NCI-H2171 treated with DMSO at 0.1 percent for 48 hours (cell line): ENCODE data around the gene CIB4.

ENCODE experiments used
- DNase-seq: peaks from one replicate; lab custom pipeline; 2025; lab: John Stamatoyannopoulos, UW

CIB4 gene

DNA sequence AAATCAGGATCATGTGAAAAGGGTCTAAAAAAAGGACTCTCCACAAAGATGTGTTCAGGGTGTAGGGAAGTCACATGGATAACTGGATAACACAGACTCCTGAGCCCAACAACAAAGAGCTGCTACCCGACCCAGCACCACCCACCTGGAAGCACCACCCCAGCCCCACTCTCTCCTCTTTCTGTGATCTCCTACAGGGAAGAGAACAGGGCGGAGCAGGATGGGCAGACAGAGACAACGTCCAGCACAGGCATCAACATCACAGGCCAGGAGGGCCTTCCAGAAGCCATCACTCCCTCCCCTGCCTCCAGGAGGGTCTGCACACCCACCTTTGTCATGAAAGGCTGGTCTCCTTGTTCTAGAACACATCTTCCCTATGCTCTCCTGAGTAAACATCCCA, 1.3 kb upstream of the CIB4 start:
- DNase-seq: no peak

DNA sequence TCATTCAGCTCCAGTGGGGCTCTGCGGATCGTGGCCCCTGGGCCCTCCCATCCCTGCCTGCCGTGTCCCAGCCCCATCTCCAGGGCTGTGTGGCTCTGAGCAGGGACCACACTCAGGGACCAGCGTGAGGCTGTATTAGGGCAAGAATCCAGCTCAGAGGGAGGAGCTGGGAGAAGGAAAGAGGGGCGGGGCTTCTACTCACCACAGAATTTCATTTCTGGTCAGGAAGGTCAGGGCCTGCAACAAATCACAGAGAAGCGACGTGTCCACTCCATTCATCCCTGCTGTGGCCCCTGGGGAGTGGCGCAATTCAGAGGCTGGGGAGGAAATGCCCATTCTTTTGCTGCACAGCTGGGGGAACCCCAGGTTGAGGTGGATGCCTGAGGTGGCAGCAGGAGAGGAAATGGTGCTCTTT, 828 bp downstream of the CIB4 start:
- DNase-seq: no peak

DNA sequence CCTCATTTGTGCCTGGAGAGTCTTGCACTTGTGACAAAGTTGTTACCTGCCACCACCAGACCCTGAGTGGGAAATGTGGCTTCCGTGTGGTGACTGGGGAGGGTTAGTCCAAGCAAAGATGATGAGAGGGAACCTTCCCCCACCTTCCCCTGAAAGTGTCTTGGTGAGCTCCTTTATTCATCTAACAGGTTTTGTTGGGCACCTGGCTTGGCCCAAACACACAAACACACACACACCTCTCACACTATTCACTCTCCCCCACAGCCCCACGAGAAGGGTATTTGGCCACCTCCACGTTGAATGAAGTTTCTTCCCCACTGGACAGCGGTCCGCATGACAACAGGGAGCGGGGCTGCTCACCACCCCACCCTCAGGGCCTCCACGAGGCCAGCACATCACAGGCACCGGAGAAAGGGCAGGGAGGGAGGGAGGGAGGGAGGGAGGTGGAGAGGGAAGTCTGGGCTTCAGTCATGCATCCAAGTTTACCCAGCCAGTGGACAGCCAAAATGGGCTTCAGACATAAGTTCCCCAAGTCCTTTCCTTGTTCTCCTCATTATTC, 1.4 kb downstream of the CIB4 start:
- no peak for DNase-seq

DNA sequence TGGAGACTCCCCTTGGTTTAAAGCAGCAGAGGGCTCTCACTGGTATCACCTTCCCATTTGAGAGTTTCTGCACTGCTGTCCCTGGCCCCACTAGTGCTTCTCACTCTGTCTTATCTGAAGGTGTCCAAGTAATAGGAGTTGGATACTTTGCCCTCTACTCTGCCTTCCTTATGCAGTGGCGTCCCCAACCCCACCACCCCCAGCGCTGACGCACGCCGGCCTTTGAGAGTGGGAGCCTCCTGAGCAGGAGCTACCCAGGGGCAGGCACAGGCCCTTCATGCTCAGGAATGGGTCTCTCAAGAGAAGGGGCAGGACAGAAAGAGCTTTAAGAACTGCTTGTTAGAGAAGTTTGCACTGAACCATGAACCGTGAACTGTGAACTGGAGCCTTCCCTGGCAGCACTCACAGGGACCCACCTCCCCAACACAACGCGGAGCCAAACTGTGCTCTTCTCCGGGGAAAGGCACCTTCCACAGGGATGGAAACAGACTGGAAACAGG, 3.3 kb downstream of the CIB4 start:
- no peak for DNase-seq

DNA sequence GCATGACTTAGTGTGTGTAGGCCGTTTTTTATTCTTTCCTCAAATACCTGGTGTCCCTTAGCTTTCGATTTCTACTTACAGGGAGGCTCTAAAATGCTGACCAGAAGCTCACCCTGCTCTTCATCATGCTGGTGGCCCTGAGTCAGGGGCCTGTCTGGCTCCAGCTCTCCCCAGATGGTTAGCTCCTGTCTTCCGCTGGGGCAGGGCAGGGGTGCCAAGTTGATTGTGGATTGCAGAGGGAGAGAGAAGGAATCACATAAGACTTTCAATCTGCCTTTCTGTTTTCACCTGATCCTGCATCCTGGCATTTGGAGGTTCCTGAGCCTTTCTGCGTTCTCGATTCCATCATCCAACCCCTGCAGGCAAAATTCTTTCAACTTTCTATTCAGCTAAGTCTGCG, 4.2 kb downstream of the CIB4 start:
- DNase-seq: no peak

DNA sequence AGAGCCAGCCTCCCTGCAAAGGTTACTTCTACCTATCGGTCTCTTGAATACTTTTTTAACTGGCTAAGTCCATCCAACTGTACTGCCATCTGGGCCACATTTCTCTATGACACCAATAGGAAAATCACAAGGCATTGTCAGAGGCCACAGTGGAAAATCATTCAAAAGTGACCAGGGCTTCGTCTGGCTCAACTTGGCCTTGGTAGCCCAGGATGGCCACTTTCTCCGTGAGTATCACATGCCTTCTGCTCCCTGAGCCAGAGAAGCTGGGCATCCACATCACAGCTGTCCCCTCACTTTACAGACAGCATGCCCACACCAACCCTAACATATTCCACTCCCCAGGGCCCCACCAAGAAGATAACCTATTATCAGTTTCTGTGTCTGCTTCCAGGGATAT, 5.8 kb downstream of the CIB4 start:
- no peak for DNase-seq

DNA sequence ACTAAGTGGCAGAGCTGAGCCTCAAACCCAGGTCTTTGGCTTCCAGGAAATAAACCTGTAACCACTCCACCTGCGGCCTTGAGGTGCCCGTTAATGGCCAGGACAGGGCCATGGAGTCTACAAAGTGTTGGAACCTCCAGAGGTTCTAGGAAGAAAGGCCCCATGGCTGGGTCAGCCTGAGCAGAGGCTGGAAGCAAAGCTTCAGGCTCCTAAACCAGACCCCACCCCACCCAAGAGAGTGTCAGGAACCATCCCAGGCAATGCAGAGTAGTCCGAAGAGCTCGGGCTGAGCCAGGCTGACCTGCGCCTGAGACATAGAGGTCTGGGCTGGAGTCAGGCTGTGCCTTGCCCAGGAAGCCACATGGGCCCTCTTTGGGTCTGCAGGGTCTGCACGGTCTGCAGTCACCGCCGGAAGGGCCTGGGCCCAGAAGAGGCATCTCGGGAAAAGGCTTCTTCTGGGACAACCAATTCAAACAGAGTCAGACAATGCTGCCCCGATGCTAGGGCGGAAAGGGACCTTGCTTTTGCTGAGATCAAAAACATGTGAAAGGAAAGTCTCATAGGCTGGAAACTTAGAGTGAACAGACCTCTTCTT, 6.4 kb downstream of the CIB4 start:
- DNase-seq: no peak

DNA sequence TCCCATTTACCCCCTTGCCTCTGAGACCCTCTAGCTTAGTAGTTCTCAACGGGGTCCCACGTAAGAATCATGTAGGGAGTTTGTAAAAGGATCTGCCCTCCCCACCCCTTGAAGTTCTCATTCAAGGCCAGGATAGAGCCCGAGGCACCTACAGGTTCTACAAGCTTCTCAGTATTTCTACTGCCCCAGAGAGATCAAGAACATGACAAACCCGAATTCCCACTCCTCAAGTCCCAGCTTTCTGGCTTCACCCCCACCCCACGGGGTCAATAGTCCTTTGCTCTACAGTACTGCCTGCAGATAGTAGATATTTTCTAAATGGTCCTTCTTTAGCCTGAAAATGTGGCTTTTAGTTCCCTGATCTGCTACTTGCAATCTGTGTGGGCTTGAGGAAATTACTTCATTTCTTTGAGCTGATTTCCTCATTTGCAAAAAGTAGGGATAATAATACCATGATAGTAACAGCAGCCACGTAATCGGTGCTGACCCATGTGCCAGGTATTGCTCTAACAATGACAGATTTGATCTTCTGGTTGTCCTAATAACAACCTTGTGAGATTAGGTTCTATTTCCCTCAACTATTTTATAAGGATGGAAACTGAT, 7.1 kb downstream of the CIB4 start:
- no peak for DNase-seq

DNA sequence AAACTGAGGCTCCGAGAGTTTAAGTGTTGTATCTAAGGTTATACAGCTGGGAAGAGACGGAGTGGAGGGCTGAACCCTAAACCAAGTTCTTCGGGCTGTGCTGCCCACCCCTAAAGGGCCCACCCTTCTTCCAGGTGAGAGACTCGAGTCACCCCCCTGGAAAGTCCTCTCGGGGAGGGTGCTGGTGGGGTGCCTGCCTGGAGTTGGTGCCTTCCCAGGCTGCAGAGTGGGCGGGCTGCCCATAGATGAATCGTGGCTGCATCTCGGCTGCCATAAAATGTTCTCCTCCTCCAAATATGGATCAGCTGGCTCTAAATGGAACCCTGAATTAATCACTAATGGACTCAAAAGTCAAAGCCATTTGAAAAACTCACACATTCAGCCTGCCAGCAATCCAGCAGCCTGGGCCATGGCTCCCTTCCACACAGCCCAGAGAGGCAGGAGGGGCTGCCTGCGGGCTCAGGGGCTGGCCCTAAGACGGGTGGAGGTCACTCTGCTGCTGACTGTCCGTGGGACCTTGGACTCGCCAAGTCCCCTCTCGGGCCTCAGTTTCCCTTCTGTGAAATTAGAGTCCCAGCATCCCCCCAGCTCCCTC, 7.7 kb downstream of the CIB4 start:
- no peak for DNase-seq

DNA sequence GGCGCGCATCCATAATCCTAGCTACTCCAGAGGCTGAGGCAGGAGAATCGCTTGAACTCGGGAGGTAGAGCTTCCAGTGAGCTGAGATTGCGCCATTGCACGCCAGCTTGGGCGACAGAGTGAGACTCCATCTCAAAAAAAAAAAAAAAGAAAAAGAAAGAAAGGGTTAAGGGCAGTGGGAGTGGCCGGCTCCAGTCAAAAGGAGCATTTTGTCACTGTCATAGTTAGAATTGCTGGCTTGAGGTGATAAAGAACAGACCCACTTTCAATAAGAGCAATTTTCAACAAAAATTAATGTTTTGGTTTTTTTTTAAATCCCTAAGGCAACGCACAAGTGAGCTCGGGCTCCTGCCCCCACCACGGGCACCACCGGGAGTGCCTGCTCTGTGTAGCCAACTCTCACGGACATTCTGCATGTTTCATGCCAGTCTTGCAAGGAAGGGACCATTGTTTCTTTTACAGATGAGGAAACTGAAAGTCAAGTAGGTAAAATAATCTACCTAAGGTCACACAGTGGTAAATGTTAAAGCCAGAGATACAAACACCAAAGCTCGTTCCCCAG, 8.5 kb downstream of the CIB4 start:
- no peak for DNase-seq

DNA sequence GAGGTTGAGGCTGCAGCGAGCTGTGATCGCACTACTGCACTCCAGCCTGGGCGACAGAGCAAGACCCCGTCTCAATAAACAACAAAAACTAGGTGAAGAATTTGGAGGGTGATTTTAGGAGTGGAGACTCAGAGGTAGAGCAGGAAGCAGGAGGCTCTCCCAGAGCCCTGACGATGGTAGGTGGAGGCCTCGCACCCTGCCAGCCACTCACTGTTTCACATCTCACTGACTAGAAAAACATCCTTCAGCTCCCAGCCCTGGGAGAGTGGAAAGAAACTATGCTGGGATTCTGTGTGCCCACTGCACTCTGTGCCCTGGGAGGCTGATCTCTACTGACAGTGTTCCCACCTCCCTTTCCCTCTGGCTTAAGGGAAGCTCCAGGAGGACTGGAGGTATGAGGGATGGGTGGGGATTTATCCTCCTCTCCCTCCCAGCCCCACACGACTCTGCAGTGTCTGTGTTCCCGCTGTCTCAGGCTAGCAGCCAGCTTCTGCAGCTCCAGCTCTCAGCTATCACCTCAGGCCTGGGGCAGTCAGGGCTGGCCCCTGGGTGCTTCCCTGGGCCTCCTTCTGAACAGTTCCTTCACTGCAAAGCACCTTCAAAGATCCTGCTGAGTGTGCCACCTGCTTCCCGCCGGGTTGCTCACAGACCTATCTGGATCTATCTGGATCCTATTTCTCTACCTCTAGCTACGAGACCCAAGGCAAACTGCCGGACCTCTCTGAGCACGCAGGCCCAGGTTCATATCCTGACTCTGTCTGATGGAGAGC, 9.6 kb downstream of the CIB4 start:
- no peak for DNase-seq

DNA sequence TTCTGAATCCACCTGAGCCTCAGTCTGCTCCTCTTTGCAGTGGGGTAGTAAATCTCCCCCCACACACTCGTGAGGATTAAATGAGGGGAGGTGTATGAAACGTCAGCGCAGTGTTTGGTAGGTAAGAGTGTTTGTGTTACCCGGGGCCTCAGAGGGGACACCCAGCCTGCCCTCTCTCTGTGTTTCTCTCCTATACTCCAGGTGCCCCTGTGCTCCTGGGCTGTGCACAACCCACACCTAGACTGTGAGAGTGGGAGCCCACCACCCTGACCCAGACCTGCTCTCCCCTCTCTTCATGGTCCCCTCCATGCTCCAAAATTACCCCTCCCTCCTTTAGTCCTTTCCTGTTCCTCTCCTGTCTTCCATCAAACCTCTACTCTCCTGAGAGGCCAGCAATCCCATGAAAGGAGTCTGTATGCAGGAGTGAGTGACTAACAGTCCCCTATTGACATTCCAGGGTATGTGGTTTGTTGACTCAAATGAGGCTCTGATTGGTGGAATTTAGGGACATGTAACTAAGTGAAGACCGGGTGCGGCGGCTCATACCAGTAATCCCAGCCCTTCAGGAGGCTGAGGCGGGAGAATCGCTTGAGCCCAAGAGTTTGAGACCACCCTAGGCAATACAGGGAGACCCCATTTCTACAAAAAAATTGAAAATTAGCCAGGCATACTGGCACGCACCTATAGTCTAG, 10.4 kb downstream of the CIB4 start:
- no peak for DNase-seq

DNA sequence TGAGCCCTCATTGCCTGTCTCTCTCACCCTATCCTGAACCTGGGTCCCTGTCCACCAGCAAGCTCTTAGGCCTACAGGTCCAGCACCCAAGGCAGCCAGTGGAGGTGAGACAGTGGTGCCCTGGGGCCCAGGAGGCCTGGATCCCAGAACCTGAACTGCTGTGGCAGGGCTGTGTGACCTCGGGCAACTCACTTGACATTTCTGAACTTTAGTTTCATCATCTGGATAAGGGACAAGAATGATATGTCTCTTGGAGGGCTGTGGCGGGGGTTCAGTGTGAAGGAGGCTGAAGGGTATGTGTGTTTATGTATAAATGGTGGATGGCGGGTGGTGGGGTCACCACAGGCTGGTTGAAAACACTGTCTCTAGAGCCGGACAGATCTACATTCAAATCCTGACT, 10.9 kb downstream of the CIB4 start:
- DNase-seq: no peak

DNA sequence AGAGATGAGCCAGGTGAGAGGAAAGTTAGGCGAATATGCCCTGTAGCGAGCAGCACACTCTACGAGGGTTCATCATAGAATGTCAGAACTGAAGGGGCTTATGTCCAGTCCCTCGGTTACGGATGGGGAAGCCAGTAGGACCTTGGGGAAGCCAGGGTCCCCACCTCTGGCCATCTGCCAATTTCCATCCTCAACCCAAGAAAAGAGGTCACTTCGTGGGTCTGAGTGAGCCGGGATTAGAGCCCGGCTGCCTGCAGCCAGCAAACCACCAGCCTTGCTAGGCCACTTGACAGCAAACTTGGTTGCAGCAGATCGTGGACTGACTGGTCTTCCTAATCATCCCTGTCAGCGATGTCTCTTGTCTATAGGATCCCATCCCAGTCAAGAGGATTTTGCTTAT, 11.4 kb downstream of the CIB4 start:
- no peak for DNase-seq

DNA sequence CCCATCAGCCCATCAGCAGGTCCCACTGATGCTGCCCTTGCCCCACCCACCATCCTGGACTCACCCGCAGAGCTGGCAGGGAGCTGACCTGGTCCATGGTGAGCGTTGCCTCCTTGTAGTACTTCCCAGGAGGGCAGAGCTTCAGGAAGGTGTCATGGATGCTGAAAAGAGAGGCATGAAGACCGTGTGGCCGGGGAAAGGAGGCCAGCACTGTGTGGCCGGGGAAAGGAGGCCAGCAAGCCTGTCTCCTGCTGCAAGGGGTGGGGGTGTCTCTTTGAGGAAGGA, 11.9 kb downstream of the CIB4 start:
- DNase-seq: no peak

DNA sequence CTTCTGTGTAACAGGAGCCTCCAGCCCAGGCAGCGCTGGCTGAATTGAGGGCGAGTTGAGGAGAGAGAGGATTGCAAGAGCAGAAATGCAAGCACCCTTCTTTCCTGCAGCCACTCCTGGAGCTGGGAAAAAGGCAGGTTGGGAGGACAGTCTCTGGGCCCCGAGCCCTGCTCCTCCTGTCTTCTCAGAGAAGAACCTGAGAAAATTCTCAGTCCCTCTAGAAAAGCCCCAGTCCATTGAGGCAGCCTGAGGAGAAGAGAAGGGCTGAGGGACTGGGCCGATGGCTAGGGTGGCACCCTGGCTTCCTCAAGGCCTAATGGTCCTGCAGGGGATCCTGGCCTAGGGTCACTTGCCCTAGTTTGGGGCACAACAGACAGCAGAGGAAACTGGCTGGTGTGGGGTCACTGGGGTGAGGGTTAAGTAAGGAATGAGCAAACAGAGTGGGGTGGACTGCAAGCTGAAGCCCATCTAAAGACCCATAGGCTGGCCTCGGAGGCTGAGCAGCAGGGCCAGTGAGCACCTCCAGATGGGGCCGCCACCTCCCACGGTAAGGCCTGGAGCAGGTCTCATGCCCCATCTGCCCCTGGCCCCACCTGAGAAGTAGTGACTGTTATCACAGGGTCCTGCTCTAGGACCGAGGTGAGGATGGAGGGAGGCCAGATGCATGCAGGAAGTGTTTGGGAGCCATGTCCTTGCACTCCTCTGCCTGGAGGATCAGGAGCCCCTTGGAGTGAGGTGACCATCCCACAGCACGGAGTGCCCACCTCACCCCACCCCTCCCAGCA, 12.4 kb downstream of the CIB4 start:
- DNase-seq: no peak

DNA sequence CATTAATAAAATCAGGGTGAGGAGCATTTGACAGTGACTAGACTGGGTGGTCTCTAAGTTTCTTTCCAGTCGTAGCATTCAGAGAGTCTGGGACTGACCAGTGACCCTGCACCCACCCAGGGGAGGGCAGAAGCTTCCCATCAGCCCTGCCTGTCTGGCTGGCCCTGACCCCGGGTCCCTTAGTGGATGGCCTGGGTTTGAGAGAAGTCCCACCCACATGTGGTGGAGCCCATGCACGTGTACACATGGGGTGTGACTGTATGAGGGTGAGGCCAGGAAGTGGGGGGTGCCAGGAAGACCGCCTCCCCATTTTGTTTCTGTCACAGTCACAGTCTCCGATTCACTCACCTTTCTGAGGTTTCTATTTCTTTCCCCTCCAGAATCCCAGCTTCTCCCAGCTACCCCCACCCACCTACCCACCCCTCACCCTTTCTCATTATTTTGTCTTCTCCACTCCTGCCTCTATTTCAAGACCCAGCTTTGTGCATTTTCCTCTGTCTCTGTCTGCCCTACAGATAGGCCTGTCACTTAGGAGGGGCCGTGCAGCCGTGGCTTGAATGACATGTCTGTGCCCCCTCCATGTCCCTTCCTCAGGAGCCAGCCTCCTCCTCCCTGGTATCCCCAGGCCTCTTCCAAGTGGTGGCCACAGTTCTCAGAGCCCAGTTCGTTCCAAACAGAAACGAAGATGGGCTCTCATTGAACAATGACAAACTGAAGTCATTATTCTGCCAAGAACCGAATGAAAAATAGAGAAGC, 13.6 kb downstream of the CIB4 start:
- no peak for DNase-seq

DNA sequence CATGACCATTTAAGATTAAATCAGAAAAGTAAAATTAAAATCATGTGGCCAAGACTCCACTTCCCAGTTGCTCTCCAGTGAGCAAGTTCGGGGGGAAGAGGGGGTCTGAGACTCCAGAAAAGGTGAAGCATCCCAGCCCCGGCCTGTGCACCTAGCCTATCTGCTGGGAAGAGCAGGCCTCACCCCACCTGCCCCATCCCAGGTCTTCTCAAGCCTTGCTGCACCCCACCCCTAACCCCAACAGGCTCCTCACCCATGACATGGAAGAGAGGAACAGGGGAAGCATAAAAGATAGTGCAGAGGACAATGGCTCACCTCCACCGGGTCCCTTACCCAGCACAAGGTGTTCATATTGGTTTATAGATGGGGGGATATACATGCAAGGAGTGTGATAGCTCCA, 14.6 kb downstream of the CIB4 start:
- DNase-seq: no peak

DNA sequence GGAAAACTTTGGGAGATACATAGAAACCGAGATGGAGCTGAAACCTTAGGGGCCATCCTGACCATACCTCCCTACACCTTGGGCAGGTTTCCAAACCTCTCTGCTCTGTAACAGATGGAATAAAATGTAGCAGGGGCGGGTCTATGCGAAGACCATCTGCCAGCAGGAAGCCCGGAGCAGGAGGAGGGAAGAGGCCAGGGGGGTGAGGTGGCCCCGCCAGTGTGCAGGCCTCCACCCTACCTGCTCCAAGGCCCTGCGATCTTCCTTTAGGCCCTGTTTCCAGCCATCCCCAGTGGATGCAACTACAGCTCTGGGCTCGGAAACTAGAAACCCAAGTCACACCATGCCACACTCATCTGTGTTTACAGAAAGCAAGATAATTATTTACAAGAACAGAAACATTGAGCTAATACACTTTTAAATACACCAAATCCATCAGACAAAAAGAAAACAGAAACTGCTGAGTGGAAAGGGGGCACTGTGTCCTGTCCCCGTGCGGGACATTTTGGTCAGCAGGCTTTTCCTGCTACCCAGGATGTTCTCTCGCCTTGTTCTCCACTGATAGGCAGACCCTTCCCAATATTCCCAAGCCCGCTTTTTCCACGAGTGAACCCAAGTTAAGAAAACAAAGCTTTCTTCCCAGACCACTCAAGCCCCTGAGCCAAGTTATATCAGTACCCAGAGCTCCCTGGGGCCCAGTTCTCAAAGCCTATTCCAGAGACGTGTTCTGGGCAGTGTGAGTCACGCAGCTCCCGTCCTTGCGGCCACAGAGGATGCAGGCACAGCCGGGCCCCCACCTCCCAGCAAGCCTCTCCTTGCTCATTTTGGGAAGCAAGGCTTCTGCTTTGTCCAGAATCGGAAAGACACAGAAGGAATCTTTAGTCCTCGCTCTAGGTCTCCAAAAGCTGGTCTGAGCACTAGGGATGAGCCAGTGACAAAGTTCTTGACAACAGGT, 17.3 kb downstream of the CIB4 start:
- DNase-seq: peak; percentile 98
